ENCODE measurements around the gene LRRC3. TPM values are rescaled to one million over a fixed set of nuclear protein-coding genes. Genes with fewer than 3 reads are reported as not detected.

Gene LRRC3
- total RNA-seq, 3 donors from 2014 or later, result 1.6 to 6.4 (median 2.0) TPM

- TF ChIP-seq POLR2AphosphoS5 (IDR thresholded peaks at IDR 0.05) (no peak), POLR2A (IDR thresholded peaks at IDR 0.05) (no peak), CTCF (IDR thresholded peaks at IDR 0.05) (no peak)
- no peak overlapping the region for H3K27ac ChIP-seq
- H3K9me3 ChIP-seq, result no peaks in the 10 kb centered on the region
- intact Hi-C loops (cut with DNase I; ENCODE audit: low total_unique reads), result no loop called here
- no peaks in the 10 kb centered on the region for H3K36me3 ChIP-seq
- H3K4me1 ChIP-seq, result no peaks in the 10 kb centered on the region
- no peak for DNase-seq (ENCODE audit: low spot score in 2 of 2)
- no peak overlapping the region for H3K4me3 ChIP-seq
- no peaks in the 10 kb centered on the region for H3K27me3 ChIP-seq
Measured at GRCh38 chr21:44477131-44477530, 21.8 kb downstream of the LRRC3 start.

GRCh38 chr21:44477712-44478111, 22.4 kb downstream of the LRRC3 start:
- Histone ChIP-seq H3K9me3 (no peaks in the 10 kb centered on the region), H3K4me1 (no peaks in the 10 kb centered on the region), H3K36me3 (no peaks in the 10 kb centered on the region), H3K27ac (no peak overlapping the region), H3K4me3 (no peak overlapping the region), H3K27me3 (no peaks in the 10 kb centered on the region)
- intact Hi-C loops (cut with DNase I; ENCODE audit: low total_unique reads), result no loop called here
- TF ChIP-seq CTCF (IDR thresholded peaks at IDR 0.05), result no peak
- TF ChIP-seq POLR2AphosphoS5 (IDR thresholded peaks at IDR 0.05), result no peak
- no peak for TF ChIP-seq POLR2A (IDR thresholded peaks at IDR 0.05)
- no peak for DNase-seq (ENCODE audit: low spot score in 2 of 2)

DNA sequence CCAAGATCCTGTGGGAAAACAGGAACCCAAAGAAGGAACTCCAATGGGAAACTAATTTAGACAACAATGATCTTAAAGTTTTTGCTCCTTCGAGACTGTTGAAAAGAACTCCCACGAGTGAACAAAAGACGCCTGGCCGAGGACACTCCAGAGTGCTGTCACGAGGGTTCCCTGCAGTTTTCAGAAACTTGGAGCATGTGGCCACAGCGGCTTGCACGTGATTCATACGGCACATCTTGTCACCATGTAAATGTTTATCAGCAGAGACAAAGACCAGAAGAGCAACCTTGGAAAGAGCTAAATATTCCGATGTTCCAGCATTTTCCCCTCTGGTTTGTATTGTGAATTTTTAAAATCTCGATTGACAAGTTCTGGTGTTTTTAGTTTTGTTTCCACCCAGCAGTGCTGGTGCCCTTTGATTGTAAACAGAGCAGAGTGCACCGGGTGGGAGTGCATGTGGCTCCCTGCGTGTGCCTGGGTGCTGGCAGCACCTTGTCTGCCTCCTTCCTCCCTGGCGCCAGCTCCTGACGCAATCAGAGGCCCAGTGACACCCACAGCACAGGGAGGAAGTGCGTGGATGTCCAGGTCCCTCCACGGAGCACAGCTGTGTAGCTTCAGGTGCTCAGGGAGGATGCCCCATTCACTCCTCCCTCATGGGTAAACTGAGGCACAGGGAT, 23.0 kb downstream of the LRRC3 start:
- H3K9me3 ChIP-seq, result no peaks in the 10 kb centered on the region
- no peak for DNase-seq (ENCODE audit: low spot score in 2 of 2)
- H3K27me3 ChIP-seq, result peaks cover 0 to 3% of the 10 kb centered on the region in 2 donors
- TF ChIP-seq POLR2A (IDR thresholded peaks at IDR 0.05), result no peak
- TF ChIP-seq POLR2AphosphoS5 (IDR thresholded peaks at IDR 0.05), result no peak
- TF ChIP-seq CTCF (IDR thresholded peaks at IDR 0.05), result no peak
- no peak overlapping the region for H3K4me3 ChIP-seq
- H3K27ac ChIP-seq, result no peak overlapping the region
- intact Hi-C loops (cut with DNase I; ENCODE audit: low total_unique reads), result no loop called here
- H3K4me1 ChIP-seq, result no peaks in the 10 kb centered on the region
- H3K36me3 ChIP-seq, result no peaks in the 10 kb centered on the region

DNA sequence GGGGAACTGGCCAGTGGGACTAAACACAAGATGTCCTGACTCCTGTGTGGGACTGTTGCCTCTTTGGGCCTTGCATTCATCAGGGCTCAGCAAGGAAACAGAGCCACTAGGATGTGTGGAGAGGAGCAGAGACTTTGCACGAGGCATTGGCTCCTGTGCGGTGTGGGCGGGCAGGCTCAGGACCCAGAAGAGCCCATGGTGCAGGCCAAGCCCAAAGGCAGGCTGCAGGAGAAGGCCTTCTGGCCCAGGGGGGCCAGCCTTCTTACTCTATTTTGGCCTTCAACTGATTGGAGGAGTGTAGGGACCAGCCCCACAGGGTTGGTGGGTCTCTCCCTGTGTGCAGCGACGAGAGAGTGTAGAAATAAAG, 23.5 kb downstream of the LRRC3 start:
- intact Hi-C loops (cut with DNase I; ENCODE audit: low total_unique reads), result no loop called here
- H3K27ac ChIP-seq, result no peak overlapping the region

More for the DNA sequence above, 23.5 kb downstream of the LRRC3 start:
- no peaks in the 10 kb centered on the region for H3K36me3 ChIP-seq
- DNase-seq (ENCODE audit: low spot score in 2 of 2), result no peak
- H3K9me3 ChIP-seq, result no peaks in the 10 kb centered on the region
- H3K4me1 ChIP-seq, result no peaks in the 10 kb centered on the region
- peaks cover 0 to 6% of the 10 kb centered on the region in 2 donors for H3K27me3 ChIP-seq
- no peak overlapping the region for H3K4me3 ChIP-seq
- TF ChIP-seq POLR2AphosphoS5 (IDR thresholded peaks at IDR 0.05), result no peak
- no peak for TF ChIP-seq POLR2A (IDR thresholded peaks at IDR 0.05)
- no peak for TF ChIP-seq CTCF (IDR thresholded peaks at IDR 0.05)

Measured in breast epithelium (tissue), 4 donors.